GM10248 (cell line): Measurements from ENCODE around the gene DNAH7.

Source experiments
- CTCF ChIA-PET: fragments of 300-600 bp; sonication (Branson Sonifier 250); formaldehyde crosslinking; extraction: SDS; loops from one replicate; lab custom pipeline; 2021; ENCODE audit warnings: antibody characterized with exemption; lab: Yijun Ruan, JAX
- POLR2A ChIA-PET: fragments of 350-650 bp; sonication (Branson Sonifier 250); formaldehyde crosslinking; extraction: SDS; loops from one replicate; lab custom pipeline; 2020; ENCODE audit warnings: antibody characterized with exemption; lab: Yijun Ruan, JAX
- DNase-seq: peaks from one replicate; pipeline ENCODE4 v3.0.0; 2012; ENCODE audit errors: extremely low spot score
- CTCF ChIP-seq: IDR thresholded peaks from 2 replicates; pipeline ENCODE4 v1.5.1; 2012; ENCODE audit warnings: mild to moderate bottlenecking, low read depth; ENCODE audit errors: extremely low read depth, missing control alignments, control extremely low read depth

Gene DNAH7

DNA sequence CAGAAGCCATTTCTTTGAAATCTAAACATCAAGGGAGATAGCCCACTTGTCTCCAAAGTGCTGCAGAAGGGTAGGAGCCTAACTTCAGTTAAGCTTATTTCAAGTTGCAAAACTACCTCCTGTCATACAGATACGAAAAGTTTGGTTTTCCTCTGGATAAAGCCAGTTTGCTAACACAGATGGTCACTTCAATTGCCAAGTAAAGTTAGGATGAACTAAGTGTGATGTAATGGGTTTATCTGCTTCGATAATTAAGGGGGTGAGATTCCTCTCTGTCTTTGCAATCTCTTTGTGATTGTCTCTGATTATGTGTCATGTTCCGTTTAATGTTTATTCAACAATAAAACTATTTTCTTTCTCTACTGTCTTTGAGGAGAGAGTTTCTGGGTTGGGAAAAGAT lies 255.2 kb downstream of the DNAH7 start:
- CTCF ChIA-PET, result interaction anchor here (1.6 kb wide), 1 partner anchor 13 kb away, joined by 3 read pairs; no protein-coding TSS in a partner anchor
- POLR2A ChIA-PET, result no interaction called here
- no peak for TF ChIP-seq CTCF
- no peak for DNase-seq

- CTCF ChIA-PET, result no interaction called here
- no peak for DNase-seq
- POLR2A ChIA-PET, result no interaction called here
- no peak for TF ChIP-seq CTCF
Measured at GRCh38 chr2:195810340-195811098, 258.1 kb downstream of the DNAH7 start.

- DNase-seq, result no peak
- ChIA-PET POLR2A (no interaction called here), CTCF (interaction anchor here (1.1 to 1.8 kb wide), 4 partner anchors 8 to 11 kb away, joined by 3 to 9 read pairs (median 4); no protein-coding TSS in a partner anchor)
- TF ChIP-seq CTCF, result no peak
Measured at GRCh38 chr2:195808189-195808588, 260.4 kb downstream of the DNAH7 start.

GRCh38 chr2:195805283-195805976 lies 263.2 kb downstream of the DNAH7 start:
- ChIA-PET CTCF (no interaction called here), POLR2A (no interaction called here)
- no peak for TF ChIP-seq CTCF
- no peak for DNase-seq

DNA sequence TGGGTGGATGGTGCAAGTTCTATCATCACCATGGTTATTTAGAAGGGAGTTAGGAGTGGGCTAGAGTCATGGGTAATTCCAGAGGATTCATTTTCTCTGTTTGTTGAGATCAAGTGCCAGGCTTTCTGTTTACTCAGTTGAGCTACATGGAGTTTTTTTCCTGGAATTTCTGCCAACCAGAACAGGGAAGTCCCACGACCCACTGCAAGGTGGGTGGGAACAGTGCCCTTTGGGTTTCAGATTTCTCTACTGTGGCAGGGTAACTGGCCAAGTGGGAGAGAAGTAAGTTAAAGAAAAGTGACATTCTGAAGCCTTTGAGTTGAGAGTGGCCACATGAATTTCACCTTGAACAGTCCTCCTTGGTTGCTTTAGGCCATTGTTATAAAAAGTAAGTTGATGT lies 272.8 kb downstream of the DNAH7 start:
- ChIA-PET CTCF (interaction anchor here (1.1 kb wide), 1 partner anchor 9 kb away, joined by 4 read pairs; no protein-coding TSS in a partner anchor), POLR2A (no interaction called here)
- no peak for TF ChIP-seq CTCF
- no peak for DNase-seq

DNA sequence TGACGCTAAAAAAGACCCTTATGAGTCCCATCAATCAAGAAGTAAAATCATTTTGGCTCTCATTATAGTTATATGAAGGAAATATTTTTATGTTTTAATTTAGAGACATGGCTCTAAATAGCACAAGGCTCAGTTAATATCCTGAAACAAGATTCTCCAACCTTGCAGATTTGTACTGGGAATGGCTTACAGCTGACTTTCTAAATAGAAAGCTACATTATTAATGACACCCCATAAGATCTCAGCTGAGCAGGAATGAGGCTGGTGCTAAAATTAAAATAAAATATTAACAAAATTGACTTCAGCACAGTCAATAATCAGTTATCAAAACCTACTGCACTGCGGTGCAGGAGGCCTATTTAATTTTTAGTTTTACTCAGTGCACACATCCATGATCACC lies 274.8 kb downstream of the DNAH7 start:
- POLR2A ChIA-PET, result no interaction called here
- no peak for TF ChIP-seq CTCF
- CTCF ChIA-PET, result no interaction called here
- DNase-seq, result no peak
